ENCODE measurements around the gene COL27A1. TPM values are rescaled to one million over a fixed set of nuclear protein-coding genes. Genes with fewer than 3 reads are reported as not detected.

The COL27A1 gene
- total and polyA plus RNA-seq, 2 donors (not counting 1 experiment from before 2014, with no cell fraction given) = 0.16 to 0.27 TPM

GRCh38 chr9:114271556-114272510, 116.5 kb downstream of the COL27A1 start:
- H3K4me1 ChIP-seq (ENCODE audit: control insufficient read depth in 2 of 2, insufficient read depth in 2 of 2, low read length in 2 of 2) = no peaks in the 10 kb centered on the region
- H3K9ac ChIP-seq (ENCODE audit: low read length) = no peak overlapping the region
- 74% methylated on average over 15 of the region's 18 CpGs for WGBS (ENCODE audit: insufficient coverage)
- no peak overlapping the region for H3K27ac Mint-ChIP-seq
- no peak overlapping the region for H3K4me3 Mint-ChIP-seq
- TF ChIP-seq CTCF (IDR thresholded peaks at IDR 0.05) (no peak), EZH2 (IDR thresholded peaks at IDR 0.05; ENCODE audit: borderline replicate concordance, insufficient read depth, low read depth, low read length, poor library complexity, severe bottlenecking) (no peak)
- peaks cover 16% of the 10 kb centered on the region for H3K27me3 Mint-ChIP-seq
- ChIA-PET POLR2A (no interaction called here), CTCF (no interaction called here)
- no peaks in the 10 kb centered on the region for H3K79me2 ChIP-seq (ENCODE audit: control insufficient read depth, insufficient read depth, low read length)
- H2AFZ ChIP-seq (ENCODE audit: insufficient read depth, low read depth, low read length, poor library complexity, severe bottlenecking) = no peak overlapping the region
- intact Hi-C loops (cut with micrococcal nuclease) = no loop called here
- DNase-seq (peak; percentile 33), ATAC-seq (ENCODE audit: low read depth) (no peak)
- H3K9me3 ChIP-seq (ENCODE audit: control extremely low read depth in 1 of 3, control insufficient read depth in 2 of 3, insufficient read depth in 1 of 3, low read length in 2 of 3) = no peaks in the 10 kb centered on the region
- no peaks in the 10 kb centered on the region for H3K27me3 ChIP-seq (replicated peaks in 1 of 4; ENCODE audit: control extremely low read depth in 1 of 4, control insufficient read depth in 3 of 4, insufficient read depth in 4 of 4, low read length in 3 of 4)
- H4K20me1 ChIP-seq (ENCODE audit: control insufficient read depth, insufficient read depth, low read length, poor library complexity, severe bottlenecking) = no peaks in the 10 kb centered on the region
- H3K4me3 ChIP-seq (ENCODE audit: control extremely low read depth in 1 of 5, extremely low read depth in 1 of 5, insufficient read depth in 1 of 5, low read depth in 2 of 5, low read length in 4 of 5) = no peak overlapping the region
- H3K9me3 Mint-ChIP-seq (ENCODE audit: insufficient read depth) = no peaks in the 10 kb centered on the region
- no peaks in the 10 kb centered on the region for H3K4me1 Mint-ChIP-seq
- H3K27ac ChIP-seq (ENCODE audit: low read length in 2 of 2) = no peak overlapping the region
- H3K36me3 ChIP-seq (replicated peaks in 1 of 2; ENCODE audit: control extremely low read depth in 1 of 2, control insufficient read depth in 1 of 2, extremely low read depth in 1 of 2, insufficient read depth in 2 of 2, low read length in 1 of 2) = no peaks in the 10 kb centered on the region
- no peak overlapping the region for H3K4me2 ChIP-seq (replicated peaks; ENCODE audit: low read depth, low read length, poor library complexity, severe bottlenecking)

GRCh38 chr9:114272739-114273431, 117.5 kb downstream of the COL27A1 start:
- Mint-ChIP-seq H3K4me3 (no peak overlapping the region), H3K27ac (no peak overlapping the region), H3K9me3 (ENCODE audit: insufficient read depth) (no peaks in the 10 kb centered on the region), H3K4me1 (no peaks in the 10 kb centered on the region), H3K27me3 (peaks cover 16% of the 10 kb centered on the region)
- Histone ChIP-seq H3K9ac (ENCODE audit: low read length) (no peak overlapping the region), H3K27ac (ENCODE audit: low read length in 2 of 2) (no peak overlapping the region), H3K4me1 (ENCODE audit: control insufficient read depth in 2 of 2, insufficient read depth in 2 of 2, low read length in 2 of 2) (no peaks in the 10 kb centered on the region), H4K20me1 (ENCODE audit: control insufficient read depth, insufficient read depth, low read length, poor library complexity, severe bottlenecking) (no peaks in the 10 kb centered on the region), H3K4me3 (ENCODE audit: control extremely low read depth in 1 of 5, extremely low read depth in 1 of 5, insufficient read depth in 1 of 5, low read depth in 2 of 5, low read length in 4 of 5) (no peak overlapping the region), H2AFZ (ENCODE audit: insufficient read depth, low read depth, low read length, poor library complexity, severe bottlenecking) (no peak overlapping the region), H3K36me3 (replicated peaks in 1 of 2; ENCODE audit: control extremely low read depth in 1 of 2, control insufficient read depth in 1 of 2, extremely low read depth in 1 of 2, insufficient read depth in 2 of 2, low read length in 1 of 2) (no peaks in the 10 kb centered on the region), H3K27me3 (replicated peaks in 1 of 4; ENCODE audit: control extremely low read depth in 1 of 4, control insufficient read depth in 3 of 4, insufficient read depth in 4 of 4, low read length in 3 of 4) (no peaks in the 10 kb centered on the region), H3K79me2 (ENCODE audit: control insufficient read depth, insufficient read depth, low read length) (no peaks in the 10 kb centered on the region), H3K4me2 (replicated peaks; ENCODE audit: low read depth, low read length, poor library complexity, severe bottlenecking) (no peak overlapping the region), H3K9me3 (ENCODE audit: control extremely low read depth in 1 of 3, control insufficient read depth in 2 of 3, insufficient read depth in 1 of 3, low read length in 2 of 3) (no peaks in the 10 kb centered on the region)
- CTCF ChIA-PET = no interaction called here
- ATAC-seq (ENCODE audit: low read depth) (no peak), DNase-seq (no peak)
- POLR2A ChIA-PET = no interaction called here
- intact Hi-C loops (cut with micrococcal nuclease) = no loop called here
- WGBS (ENCODE audit: insufficient coverage) = 83% methylated on average over 11 of the region's 12 CpGs
- TF ChIP-seq CTCF (IDR thresholded peaks at IDR 0.05) (no peak), EZH2 (IDR thresholded peaks at IDR 0.05; ENCODE audit: borderline replicate concordance, insufficient read depth, low read depth, low read length, poor library complexity, severe bottlenecking) (no peak)
